ENCODE data around the gene MS4A10. TPM values are rescaled to one million over a fixed set of nuclear protein-coding genes. Genes with fewer than 3 reads are reported as not detected.

Gene MS4A10
- total RNA-seq, 1 experiment from 2014 or later, result not detected

DNA sequence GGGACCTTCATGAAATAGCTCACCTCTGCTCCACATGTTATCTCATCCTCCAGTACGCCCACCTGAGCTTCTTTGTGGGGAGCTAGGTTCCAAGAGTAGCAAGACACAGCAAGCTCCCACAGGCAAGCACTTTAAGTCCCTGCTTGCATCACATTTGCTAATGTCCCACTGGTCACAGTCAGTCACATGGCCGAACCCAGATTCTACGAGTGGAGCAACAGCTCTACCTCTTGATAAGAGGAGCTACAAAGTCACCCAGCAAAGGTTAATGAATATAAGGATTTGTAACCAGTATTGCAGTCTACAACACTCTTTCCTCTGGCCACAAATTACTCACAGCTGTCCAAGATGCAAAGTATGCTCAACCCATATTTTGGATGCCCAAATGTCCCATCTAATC is 43.7 kb upstream of the MS4A10 start (continued):
- TF ChIP-seq, protein P1, sequence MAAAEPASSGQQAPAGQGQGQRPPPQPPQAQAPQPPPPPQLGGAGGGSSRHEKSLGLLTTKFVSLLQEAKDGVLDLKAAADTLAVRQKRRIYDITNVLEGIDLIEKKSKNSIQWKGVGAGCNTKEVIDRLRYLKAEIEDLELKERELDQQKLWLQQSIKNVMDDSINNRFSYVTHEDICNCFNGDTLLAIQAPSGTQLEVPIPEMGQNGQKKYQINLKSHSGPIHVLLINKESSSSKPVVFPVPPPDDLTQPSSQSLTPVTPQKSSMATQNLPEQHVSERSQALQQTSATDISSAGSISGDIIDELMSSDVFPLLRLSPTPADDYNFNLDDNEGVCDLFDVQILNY (CRISPR knock-in tag; IDR thresholded peaks at IDR 0.05), result no peak

- DNase-seq (ENCODE audit: low spot score) (no peak), ATAC-seq (peak; percentile 49)
- Mint-ChIP-seq H3K4me1 (peaks cover 8% of the 10 kb centered on the region), H3K27me3 (ENCODE audit: low read depth) (peaks cover 7% of the 10 kb centered on the region; the same call in 1 of the 2 replicates), H3K9me3 (peaks cover 32% of the 10 kb centered on the region), H3K4me3 (no peak overlapping the region), H3K36me3 (no peaks in the 10 kb centered on the region), H3K27ac (no peak overlapping the region)
- TF ChIP-seq ZNF532 (CRISPR knock-in tag; IDR thresholded peaks at IDR 0.05; ENCODE audit: borderline replicate concordance), result no peak
- TF ChIP-seq SMAD3 (CRISPR knock-in tag; IDR thresholded peaks at IDR 0.05; ENCODE audit: borderline replicate concordance), result no peak
- no peak for TF ChIP-seq ETV6 (CRISPR knock-in tag; IDR thresholded peaks at IDR 0.05)
- TF ChIP-seq, protein P2, sequence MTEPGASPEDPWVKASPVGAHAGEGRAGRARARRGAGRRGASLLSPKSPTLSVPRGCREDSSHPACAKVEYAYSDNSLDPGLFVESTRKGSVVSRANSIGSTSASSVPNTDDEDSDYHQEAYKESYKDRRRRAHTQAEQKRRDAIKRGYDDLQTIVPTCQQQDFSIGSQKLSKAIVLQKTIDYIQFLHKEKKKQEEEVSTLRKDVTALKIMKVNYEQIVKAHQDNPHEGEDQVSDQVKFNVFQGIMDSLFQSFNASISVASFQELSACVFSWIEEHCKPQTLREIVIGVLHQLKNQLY (CRISPR knock-in tag; IDR thresholded peaks at IDR 0.05), result no peak
- TF ChIP-seq TEAD4 (CRISPR knock-in tag; IDR thresholded peaks at IDR 0.05), result no peak
- no peak for TF ChIP-seq FOXP1 (CRISPR knock-in tag; IDR thresholded peaks at IDR 0.05; ENCODE audit: borderline replicate concordance)
- TF ChIP-seq RORB (CRISPR knock-in tag; IDR thresholded peaks at IDR 0.05), result no peak
- TF ChIP-seq GABPB1 (CRISPR knock-in tag; IDR thresholded peaks at IDR 0.05), result no peak
- TF ChIP-seq, protein P3, sequence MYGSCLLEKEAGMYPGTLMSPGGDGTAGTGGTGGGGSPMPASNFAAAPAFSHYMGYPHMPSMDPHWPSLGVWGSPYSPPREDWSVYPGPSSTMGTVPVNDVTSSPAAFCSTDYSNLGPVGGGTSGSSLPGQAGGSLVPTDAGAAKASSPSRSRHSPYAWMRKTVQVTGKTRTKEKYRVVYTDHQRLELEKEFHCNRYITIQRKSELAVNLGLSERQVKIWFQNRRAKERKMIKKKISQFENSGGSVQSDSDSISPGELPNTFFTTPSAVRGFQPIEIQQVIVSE (CRISPR knock-in tag; IDR thresholded peaks at IDR 0.05; ENCODE audit: borderline replicate concordance), result no peak
- TF ChIP-seq ZNF423 (CRISPR knock-in tag; IDR thresholded peaks at IDR 0.05), result no peak
- no peak for TF ChIP-seq ZNF138 (CRISPR knock-in tag; conservative IDR thresholded peaks at IDR 0.05)
- no peak for TF ChIP-seq ATF6 (CRISPR knock-in tag; IDR thresholded peaks at IDR 0.05)
- no peak for TF ChIP-seq TEAD1 (CRISPR knock-in tag; IDR thresholded peaks at IDR 0.05)
- CTCF ChIA-PET, result interaction anchor here (0.5 to 5.2 kb wide), 9 partner anchors 10 to 1244 kb away, joined by 3 to 41 read pairs (median 4); partner anchors contain the start of gene MS4A15
- POLR2A ChIA-PET, result no interaction called here
These were observed 42.1 kb upstream of the MS4A10 start for GRCh38 chr11:60743058-60743457.

DNA sequence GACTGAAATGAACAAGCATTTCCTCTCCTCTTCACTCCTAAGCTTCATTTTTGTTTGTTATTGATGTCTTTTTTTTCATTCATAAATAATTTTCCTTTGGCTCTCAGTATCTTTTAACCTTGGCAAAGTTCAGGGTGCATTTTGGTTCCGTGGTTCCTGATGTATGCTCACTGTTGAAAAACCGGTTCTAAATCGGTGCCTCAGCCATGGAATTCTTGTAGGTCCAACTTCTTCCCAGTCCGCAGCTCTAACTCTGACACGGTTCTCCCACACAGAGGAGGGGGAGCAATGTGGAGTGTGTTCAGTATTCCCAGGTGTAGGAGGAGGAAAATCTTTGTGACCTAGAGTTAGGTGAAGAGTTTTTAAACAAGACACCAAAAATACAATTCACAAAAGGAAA is 41.0 kb upstream of the MS4A10 start:
- peaks cover 32% of the 10 kb centered on the region for H3K9me3 Mint-ChIP-seq
- no peak overlapping the region for H3K4me3 Mint-ChIP-seq
- no peak for TF ChIP-seq MAX (CRISPR knock-in tag; IDR thresholded peaks at IDR 0.05)
- no peak for TF ChIP-seq ZBTB21 (CRISPR knock-in tag; IDR thresholded peaks at IDR 0.05; ENCODE audit: borderline replicate concordance)
- CTCF ChIA-PET, result interaction anchor here (1.5 to 5.2 kb wide), 3 partner anchors 13 to 34 kb away, joined by 5 to 41 read pairs (median 15); partner anchors contain the start of gene MS4A15
- DNase-seq (ENCODE audit: low spot score) (no peak), ATAC-seq (no peak)
- peaks cover 7% of the 10 kb centered on the region; the same call in 1 of the 2 replicates for H3K27me3 Mint-ChIP-seq (ENCODE audit: low read depth)
- peaks cover 8% of the 10 kb centered on the region for H3K4me1 Mint-ChIP-seq
- POLR2A ChIA-PET, result no interaction called here
- no peaks in the 10 kb centered on the region for H3K36me3 Mint-ChIP-seq
- no peak overlapping the region for H3K27ac Mint-ChIP-seq

All from WTC11 (cell line).